ENCODE data around the gene ARMH1.
A peak's percentile ranks its signal among the peaks of the same experiment; 100 is the strongest.

Gene ARMH1

DNA sequence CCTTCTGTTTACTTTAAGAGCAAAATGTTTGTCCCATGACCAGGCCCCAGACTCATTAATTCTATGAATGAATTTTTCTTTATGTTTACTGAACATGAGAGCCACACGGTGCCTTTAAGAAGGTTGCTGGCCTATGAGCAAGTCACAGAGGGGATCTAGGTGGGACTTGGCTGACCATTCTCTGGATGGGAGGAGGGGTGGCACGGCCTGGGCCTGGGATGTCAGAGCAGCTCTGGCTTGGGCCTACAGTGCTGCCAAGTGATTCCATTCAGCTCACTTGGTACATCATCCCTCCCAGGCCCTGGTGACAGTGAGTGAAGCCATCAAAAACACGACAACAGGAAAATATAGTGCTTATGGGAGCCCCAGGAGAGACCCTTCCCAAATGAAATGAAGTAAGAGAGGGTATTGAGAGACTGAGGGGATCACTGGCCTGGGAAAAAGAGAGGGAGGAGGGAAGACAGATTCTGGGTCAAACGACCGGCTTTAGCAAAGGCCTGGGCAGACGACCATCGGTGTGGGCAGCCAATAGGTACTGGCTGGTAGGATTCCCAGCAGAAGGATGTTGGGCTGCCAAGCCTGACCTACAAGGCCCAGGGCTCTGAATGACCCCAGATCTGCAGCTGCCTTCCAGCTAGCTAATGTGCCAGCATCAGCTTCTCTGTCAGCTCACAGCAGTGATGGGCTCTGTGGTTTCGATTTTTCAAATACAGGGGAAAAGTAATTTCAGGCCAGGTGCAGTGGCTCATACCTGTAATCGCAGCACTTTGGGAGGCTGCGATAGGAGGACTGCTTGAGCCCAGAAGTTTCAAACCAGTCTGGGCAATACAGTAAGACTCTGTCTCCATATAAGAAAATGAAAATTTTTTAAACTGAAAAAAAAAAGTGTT lies 3.5 kb upstream of the ARMH1 start:
- no peak for DNase-seq

- DNase-seq: no peak
These were observed 2.1 kb upstream of the ARMH1 start for GRCh38 chr1:44672254-44672955.

DNA sequence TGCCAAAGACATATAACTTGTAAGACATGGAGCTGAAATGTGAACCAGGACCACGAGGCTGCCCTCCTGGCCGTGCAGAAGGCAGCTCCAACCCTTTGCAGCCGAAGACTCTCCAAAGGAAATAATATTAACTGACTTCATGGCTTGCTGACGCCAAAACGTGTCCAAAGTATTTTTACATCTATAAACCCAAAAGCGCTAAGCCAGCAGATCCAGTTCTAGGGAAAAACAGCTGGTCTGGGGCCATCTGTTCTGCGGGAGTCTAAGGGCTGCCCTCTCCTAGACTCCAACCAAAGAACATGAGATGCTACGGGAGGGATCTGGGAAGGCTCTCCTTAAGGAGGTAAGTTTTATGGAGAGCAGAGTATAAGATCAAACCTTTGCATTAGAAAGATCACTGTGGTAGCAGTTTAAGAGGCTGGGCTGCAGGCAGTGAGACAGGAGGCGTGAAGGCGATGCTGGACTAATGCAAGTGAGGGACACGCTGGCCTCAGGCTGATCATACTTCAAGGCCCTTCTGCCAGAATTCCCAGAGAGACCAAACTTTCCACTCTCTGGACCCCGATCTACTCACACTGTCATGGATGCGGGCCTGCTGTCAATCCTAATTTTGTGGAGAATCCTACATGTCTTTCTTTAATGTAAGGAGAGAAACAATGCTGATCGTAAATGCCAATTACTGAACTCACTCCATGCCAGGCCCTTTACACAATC lies 1.4 kb upstream of the ARMH1 start:
- DNase-seq: peak; percentile 53 to 57

DNA sequence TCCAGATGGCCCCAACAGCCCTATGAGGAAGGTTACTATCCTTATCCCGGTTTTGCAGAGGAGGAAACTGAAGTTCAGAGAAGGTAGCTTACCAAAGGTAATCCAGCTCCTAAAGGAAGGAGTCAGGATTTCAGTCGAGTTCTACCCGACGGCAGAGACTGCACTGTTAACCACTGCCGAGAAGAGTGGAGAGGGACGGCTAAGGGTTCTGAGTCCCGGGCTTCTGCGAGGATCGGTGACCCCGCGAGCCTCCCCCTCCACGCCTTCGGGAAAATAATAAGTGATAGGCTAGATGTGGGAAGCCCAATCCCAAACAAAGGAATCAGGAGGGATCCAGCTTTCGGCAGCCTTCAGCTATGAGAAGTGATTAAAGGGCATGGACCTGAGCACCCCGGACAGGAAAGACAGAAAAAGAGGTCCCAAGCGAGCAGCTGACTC lies 820 bp upstream of the ARMH1 start:
- peak in 1 of 2 experiments; percentile 41 for DNase-seq

GRCh38 chr1:44675186-44675585 lies 672 bp downstream of the ARMH1 start:
- DNase-seq: no peak

- no peak for DNase-seq
These were observed 2.1 kb downstream of the ARMH1 start for GRCh38 chr1:44676484-44677200.

GRCh38 chr1:44677201-44677766 lies 2.8 kb downstream of the ARMH1 start:
- DNase-seq: peak in 1 of 2 experiments; percentile 35

GRCh38 chr1:44678120-44678519 lies 3.6 kb downstream of the ARMH1 start:
- DNase-seq: no peak

DNA sequence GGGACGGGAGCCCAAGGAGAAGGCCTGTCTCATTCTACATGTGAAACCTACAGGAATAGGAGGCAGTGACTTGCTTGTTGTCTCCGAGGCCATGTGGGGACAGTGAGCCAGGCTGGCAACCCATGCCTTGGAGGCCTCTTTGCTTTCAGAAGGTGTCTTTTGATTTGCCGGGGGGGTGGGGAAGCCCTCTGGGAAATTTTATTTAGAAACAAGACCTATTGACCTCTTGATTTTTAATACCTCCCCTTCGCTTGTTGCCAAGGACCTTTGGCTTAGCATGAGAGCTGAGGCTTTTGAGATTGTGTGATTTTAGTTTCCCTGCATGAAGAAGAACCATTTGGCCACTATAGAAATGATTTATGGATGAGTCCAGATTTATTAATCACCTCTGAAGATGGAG lies 4.1 kb downstream of the ARMH1 start:
- no peak for DNase-seq

DNA sequence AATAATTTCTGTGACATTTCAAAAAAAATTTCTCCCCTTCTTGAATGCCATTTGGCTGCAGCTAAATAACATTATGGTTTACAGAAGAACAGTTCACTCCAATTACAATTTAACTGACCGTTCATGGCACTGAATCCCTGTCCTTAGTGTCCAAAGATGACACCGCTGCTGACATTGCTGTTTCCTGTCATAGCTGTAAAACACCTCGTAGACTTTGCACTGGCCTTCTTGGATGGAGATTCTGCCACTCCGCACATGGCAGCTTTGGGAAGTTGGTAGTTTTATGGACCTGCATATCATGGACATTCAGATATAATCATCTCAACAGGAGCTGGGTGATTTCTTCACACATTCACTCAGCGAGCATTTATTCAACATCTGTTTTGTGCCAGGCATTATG lies 5.0 kb downstream of the ARMH1 start:
- no peak for DNase-seq

DNA sequence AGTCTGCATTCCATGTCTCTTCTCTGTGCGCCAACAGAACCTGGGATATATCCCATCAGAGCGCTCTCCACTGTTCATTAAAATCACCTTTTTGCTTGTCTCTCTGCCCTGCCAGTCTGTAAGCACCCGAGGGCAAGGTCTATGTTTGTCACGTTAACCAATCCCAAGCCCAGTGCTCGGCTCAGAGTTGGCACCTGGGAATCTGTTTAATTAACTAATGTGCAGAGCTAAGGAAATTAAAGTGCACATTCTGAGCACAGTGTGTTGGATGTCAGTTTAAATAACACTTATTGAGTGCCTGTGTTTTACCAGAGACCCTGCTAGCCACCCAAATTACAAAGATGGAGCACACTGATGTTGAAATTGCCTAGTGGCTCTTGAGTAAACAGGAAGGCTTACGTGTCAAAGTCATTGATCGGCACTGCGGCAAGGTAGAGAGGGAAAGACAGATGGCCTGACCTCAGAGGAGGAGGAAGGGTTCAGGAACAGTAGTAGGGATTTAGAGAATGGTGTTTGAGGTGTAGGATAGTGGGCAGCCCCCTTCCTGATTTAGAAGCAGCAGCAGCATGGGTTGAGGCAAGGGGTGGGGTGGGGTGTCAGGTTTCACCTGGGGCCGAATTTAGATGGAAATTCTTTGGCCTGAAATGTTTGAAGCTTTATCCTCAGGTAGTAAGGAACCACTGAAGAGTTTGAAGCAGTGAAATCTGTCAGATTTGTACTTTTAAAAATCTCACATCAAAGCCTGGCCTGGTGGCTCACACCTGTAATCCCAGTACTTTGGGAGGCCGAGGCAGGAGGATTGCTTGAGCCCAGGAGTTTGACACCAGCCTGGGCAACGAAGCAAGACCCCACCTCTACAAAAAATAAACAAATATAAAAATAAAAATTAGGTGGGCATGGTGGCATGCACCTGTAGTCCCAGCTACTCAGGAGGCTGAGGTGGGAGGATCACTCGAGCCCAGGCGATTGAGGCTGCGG lies 7.7 kb downstream of the ARMH1 start:
- DNase-seq: peak; percentile 42 to 64

- no peak for DNase-seq
These were observed 8.4 kb downstream of the ARMH1 start for GRCh38 chr1:44682883-44683265.

- no peak for DNase-seq
These were observed 10.0 kb downstream of the ARMH1 start for GRCh38 chr1:44684525-44684924.

DNA sequence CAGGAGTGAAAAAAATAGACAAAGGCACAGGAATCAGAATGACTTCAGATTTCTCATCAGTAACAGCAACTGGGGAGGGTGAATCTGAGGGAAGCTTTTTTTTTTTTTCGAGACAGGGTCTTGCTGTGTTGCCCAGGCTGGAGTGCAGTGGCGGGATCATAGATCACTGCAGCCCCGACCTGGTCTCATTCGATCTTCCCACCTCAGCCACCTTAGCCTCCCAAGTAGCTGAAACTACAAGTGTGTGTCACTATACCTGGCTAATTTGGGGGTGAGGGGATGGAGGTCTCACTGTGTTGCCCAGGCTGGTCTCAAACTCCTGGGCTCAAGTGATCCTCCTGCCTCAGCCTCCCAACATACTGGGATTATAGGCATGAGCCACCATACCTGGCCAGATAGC lies 10.7 kb downstream of the ARMH1 start:
- DNase-seq: no peak

DNA sequence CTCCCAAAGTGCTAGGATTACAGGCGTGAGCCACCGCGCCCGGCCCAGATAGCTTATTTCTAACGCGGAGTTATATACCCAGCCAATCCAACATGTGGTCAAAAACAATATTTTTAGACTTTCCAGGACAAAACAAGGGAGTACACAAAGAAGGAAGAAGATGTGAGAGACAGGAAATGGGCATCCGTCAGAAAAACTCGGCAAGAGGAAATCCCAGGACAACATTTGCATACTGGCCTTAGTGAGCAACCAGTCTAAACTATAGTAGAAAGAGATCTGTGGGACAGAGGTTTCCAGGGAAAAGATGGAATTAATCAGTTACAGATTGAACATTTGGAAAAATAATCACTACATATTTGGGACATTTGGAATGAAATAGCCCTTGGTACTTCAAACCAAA lies 11.4 kb downstream of the ARMH1 start:
- DNase-seq: no peak

- DNase-seq: no peak
These were observed 14.4 kb downstream of the ARMH1 start for GRCh38 chr1:44688760-44689446.

DNA sequence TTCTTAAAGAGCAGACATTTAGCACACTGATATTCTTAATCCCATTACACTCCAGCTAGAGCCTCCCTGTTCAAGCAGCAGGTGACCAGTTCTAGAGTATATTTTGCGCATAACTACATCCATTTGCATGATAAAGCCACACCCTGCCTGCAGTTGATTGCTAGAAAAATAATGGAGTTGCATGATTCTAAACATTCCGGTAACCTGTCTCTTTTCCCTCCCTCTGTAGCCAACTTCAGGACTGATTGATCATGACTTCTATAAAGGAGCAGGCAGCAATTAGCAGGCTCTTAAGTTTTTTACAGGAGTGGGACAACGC lies 14.9 kb downstream of the ARMH1 start:
- DNase-seq: peak in 1 of 2 experiments; percentile 20

DNA sequence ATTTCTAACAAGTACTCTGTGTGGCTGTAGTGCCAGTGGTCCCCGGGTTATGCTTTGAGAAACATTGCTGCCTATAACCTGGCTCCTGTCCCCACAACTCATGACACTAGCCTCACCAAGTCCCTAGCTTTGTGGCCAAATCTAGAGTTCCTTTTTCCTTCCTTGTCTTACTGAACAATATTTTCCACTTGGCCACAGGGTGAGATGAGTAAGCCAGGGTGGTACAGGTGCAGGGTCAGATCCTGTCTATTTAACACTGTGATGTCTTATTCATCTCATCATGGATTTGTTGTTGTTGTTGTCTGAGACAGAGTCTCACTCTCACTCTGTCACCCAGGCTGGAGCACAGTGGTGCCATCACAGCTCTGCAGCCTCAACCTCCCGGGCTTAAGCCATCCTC lies 18.6 kb downstream of the ARMH1 start:
- DNase-seq: no peak

DNA sequence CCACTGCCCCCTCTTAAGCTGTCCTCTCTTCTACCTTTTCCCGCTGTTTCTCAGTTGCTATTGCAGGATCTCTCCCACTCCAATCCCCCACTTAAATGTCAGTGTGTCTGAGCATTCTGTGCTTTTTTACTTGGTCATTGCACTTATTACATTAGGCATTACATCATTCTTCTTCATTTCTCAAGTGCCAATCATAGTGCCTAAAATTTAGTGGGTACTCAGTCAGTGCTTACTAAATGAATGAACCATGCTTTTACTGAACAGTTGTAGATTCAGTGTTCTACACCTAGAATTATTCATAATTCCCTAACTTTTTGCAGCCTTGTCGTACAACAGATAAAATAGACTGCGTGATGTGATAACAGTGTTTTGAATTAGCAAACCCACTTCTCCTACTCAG lies 19.4 kb downstream of the ARMH1 start:
- no peak for DNase-seq

DNA sequence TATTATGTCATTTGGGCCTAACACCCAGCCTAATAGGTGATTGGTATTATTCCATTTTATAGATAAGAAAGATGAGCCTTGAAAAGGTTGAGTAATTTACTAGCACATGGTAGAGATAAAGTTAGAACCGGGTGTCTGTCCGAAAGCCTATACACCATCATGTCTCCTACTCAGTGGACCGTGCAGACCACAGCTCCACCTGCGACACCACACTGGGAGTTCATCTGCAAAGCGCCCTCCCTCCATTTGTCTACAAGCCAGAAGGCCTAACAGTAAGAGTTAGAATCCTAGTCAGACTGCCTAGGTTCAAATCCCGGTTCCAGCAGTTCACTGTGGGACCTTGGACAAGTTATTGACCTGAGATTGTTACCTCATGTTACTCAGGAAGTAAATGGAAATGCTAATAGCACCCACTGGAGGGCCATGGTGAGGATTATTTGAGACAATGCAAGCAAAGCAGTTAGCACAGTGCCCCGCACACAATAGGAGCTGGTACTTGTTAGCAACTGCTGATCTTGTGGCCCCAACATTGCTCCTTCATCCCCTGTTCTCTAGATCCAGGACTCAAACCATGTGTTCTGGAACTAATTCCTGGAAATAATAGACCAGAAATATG lies 20.5 kb downstream of the ARMH1 start:
- no peak for DNase-seq

Data from NCI-H524 (cell line).